MM.1S (cell line): Measurements from ENCODE around the gene SLC6A9.
A peak's percentile ranks its signal among the peaks of the same experiment; 100 is the strongest.

ENCODE experiments used
- DNase-seq: peaks from one replicate; pipeline ENCODE4 v3.0.0-alpha.2; 2015
- H2AFZ ChIP-seq: fragments of 300-600 bp; sonication (generic); 2 replicates; pipeline ENCODE4 v1.6.0; 2016; ENCODE audit warnings: antibody characterized with exemption, low read length
- H3F3A ChIP-seq: fragments of 300-600 bp; sonication (generic); 2 replicates; pipeline ENCODE4 v1.6.1; 2016; ENCODE audit warnings: mild to moderate bottlenecking, antibody characterized with exemption, low read length, moderate library complexity, mixed read lengths; ENCODE audit not compliant: insufficient read depth
- H3K27ac ChIP-seq: fragments of 300-600 bp; sonication (generic); 2 replicates; pipeline ENCODE4 v1.5.1; 2016; ENCODE audit warnings: mild to moderate bottlenecking, low read length
- H3K27me3 ChIP-seq: fragments of 300-600 bp; sonication (generic); replicated peaks from 2 replicates; pipeline ENCODE4 v1.6.0; 2016; ENCODE audit warnings: low read length; ENCODE audit not compliant: insufficient read depth
- H3K36me3 ChIP-seq: fragments of 300-600 bp; sonication (generic); replicated peaks from 2 replicates; pipeline ENCODE4 v1.6.1; 2016; ENCODE audit warnings: mild to moderate bottlenecking, low read length, mixed read lengths; ENCODE audit not compliant: insufficient read depth
- H3K4me1 ChIP-seq: fragments of 300-600 bp; sonication (generic); 2 replicates; pipeline ENCODE4 v1.6.1; 2016; ENCODE audit warnings: low read length, mixed read lengths
- H3K4me2 ChIP-seq: fragments of 300-600 bp; sonication (generic); 2 replicates; pipeline ENCODE4 v1.6.0; 2016; ENCODE audit warnings: low read depth, low read length
- H3K4me3 ChIP-seq: fragments of 300-600 bp; sonication (generic); 2 replicates; pipeline ENCODE4 v1.5.1; 2016; ENCODE audit warnings: low read length, mixed read lengths
- H3K79me2 ChIP-seq: fragments of 300-600 bp; sonication (generic); 2 replicates; pipeline ENCODE4 v1.6.1; 2016; ENCODE audit warnings: mixed run types, low read length, mixed read lengths
- H3K9ac ChIP-seq: fragments of 300-600 bp; sonication (generic); 2 replicates; pipeline ENCODE4 v1.6.1; 2016; ENCODE audit warnings: low read length, mixed read lengths
- H3K9me2 ChIP-seq: fragments of 300-600 bp; sonication (generic); replicated peaks from 2 replicates; pipeline ENCODE4 v1.6.1; 2016; ENCODE audit warnings: mild to moderate bottlenecking, low read length, mixed read lengths; ENCODE audit not compliant: insufficient read depth
- H3K9me3 ChIP-seq: fragments of 300-600 bp; sonication (generic); replicated peaks from 2 replicates; pipeline ENCODE4 v1.6.1; 2016; ENCODE audit warnings: mild to moderate bottlenecking, low read length, mixed read lengths; ENCODE audit not compliant: insufficient read depth
- H4K20me1 ChIP-seq: fragments of 300-600 bp; sonication (generic); 2 replicates; pipeline ENCODE4 v1.6.1; 2016; ENCODE audit warnings: mild to moderate bottlenecking, low read length, moderate library complexity, mixed read lengths; ENCODE audit not compliant: insufficient read depth
- CTCF ChIP-seq: fragments of 300-600 bp; sonication (generic); IDR thresholded peaks from 2 replicates; pipeline ENCODE4 v1.5.1; 2016; ENCODE audit warnings: antibody characterized with exemption, low read length, mixed read lengths
- EZH2 ChIP-seq: fragments of 300-600 bp; sonication (generic); optimal IDR thresholded peaks from 2 replicates; pipeline ENCODE3; 2017; ENCODE audit warnings: low read depth, mild to moderate bottlenecking, antibody characterized with exemption, low read length, mixed read lengths
- EZH2phosphoT487 ChIP-seq: fragments of 300-600 bp; sonication (generic); IDR thresholded peaks from 2 replicates; pipeline ENCODE4 v1.6.1; 2018; ENCODE audit warnings: antibody characterized with exemption, low read length

Gene SLC6A9

GRCh38 chr1:43994794-43995790, 36.2 kb downstream of the SLC6A9 start:
- H3K36me3 ChIP-seq: no peaks in the 10 kb centered on the region
- no peaks in the 10 kb centered on the region for H3K27me3 ChIP-seq
- peak; percentile 22 for DNase-seq
- no peak overlapping the region for H3K9ac ChIP-seq
- H3K27ac ChIP-seq: no peak overlapping the region
- no peaks in the 10 kb centered on the region for H4K20me1 ChIP-seq
- H3F3A ChIP-seq: peaks cover 16% of the 10 kb centered on the region
- peak; percentile 31 for TF ChIP-seq CTCF
- no peak for TF ChIP-seq EZH2phosphoT487
- TF ChIP-seq EZH2: no peak
- H3K4me3 ChIP-seq: no peak overlapping the region
- H3K9me3 ChIP-seq: no peaks in the 10 kb centered on the region
- peaks cover 17% of the 10 kb centered on the region for H3K4me1 ChIP-seq
- no peaks in the 10 kb centered on the region for H3K9me2 ChIP-seq
- no peak overlapping the region for H3K4me2 ChIP-seq
- H3K79me2 ChIP-seq: no peaks in the 10 kb centered on the region
- H2AFZ ChIP-seq: no peak overlapping the region

GRCh38 chr1:43994071-43994470, 37.2 kb downstream of the SLC6A9 start:
- Histone ChIP-seq H3K4me2 (no peak overlapping the region), H3K4me1 (peaks cover 17% of the 10 kb centered on the region), H3K4me3 (no peak overlapping the region)

GRCh38 chr1:43993206-43993914, 37.9 kb downstream of the SLC6A9 start:
- peaks cover 17% of the 10 kb centered on the region for H3K4me1 ChIP-seq
- no peak overlapping the region for H2AFZ ChIP-seq
- no peaks in the 10 kb centered on the region for H3K79me2 ChIP-seq
- no peaks in the 10 kb centered on the region for H3K27me3 ChIP-seq
- H3K36me3 ChIP-seq: no peaks in the 10 kb centered on the region
- no peak overlapping the region for H3K4me2 ChIP-seq
- H3K4me3 ChIP-seq: no peak overlapping the region
- no peaks in the 10 kb centered on the region for H3K9me3 ChIP-seq
- no peak overlapping the region for H3K9ac ChIP-seq
- no peak overlapping the region for H3K27ac ChIP-seq
- peaks cover 16% of the 10 kb centered on the region for H3F3A ChIP-seq
- TF ChIP-seq EZH2phosphoT487 (no peak), EZH2 (no peak), CTCF (no peak)
- no peaks in the 10 kb centered on the region for H3K9me2 ChIP-seq
- H4K20me1 ChIP-seq: no peaks in the 10 kb centered on the region
- DNase-seq: no peak

More at GRCh38 chr1:43994071-43994470, 37.2 kb downstream of the SLC6A9 start:
- Histone ChIP-seq H3K9me2 (no peaks in the 10 kb centered on the region), H3K79me2 (no peaks in the 10 kb centered on the region), H3K9ac (no peak overlapping the region), H3K9me3 (no peaks in the 10 kb centered on the region), H3K27me3 (no peaks in the 10 kb centered on the region), H3K36me3 (no peaks in the 10 kb centered on the region), H3F3A (peaks cover 16% of the 10 kb centered on the region), H2AFZ (no peak overlapping the region), H3K27ac (no peak overlapping the region), H4K20me1 (no peaks in the 10 kb centered on the region)
- DNase-seq: no peak
- TF ChIP-seq CTCF (no peak), EZH2phosphoT487 (no peak), EZH2 (no peak)
